WI38 (cell line): ENCODE measurements around the gene MUC2.

Experiments
- H3K4me3 ChIP-seq: 2 replicates; pipeline ENCODE4 v1.5.1; 2011; ENCODE audit warnings: low read depth, mild to moderate bottlenecking, control low read depth, low read length
- TF ChIP-seq, protein P1 (sequence below): IDR thresholded peaks from 2 replicates; pipeline ENCODE4 v1.5.1; 2012; ENCODE audit warnings: low read depth, mild to moderate bottlenecking, control low read depth, low read length

MUC2 gene

DNA sequence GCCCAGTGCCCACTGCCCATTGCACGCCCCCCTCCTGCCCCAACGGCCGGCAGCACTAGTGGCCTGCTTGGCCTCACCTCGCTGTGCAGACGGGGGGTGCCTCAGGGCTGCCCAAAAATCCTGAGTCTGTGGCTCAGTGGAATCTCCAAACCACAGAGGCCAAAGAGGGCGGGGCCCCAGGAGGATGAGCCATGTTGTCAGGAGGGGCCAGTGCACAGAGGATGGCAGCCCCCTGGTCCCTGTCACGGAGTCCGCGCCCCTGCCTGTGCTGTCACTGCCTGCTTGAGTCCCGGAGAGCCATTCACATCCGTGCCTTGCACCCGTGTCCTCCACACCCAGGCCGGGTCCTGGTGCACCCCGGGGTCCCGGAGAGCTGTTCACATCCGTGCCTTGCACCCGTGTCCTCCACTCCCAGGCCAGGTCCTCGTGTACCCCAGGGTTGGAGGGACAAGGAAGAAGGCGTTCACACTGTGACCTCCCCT, 46.7 kb downstream of the MUC2 start:
- H3K4me3 ChIP-seq = no peak overlapping the region
- TF ChIP-seq, protein P1, sequence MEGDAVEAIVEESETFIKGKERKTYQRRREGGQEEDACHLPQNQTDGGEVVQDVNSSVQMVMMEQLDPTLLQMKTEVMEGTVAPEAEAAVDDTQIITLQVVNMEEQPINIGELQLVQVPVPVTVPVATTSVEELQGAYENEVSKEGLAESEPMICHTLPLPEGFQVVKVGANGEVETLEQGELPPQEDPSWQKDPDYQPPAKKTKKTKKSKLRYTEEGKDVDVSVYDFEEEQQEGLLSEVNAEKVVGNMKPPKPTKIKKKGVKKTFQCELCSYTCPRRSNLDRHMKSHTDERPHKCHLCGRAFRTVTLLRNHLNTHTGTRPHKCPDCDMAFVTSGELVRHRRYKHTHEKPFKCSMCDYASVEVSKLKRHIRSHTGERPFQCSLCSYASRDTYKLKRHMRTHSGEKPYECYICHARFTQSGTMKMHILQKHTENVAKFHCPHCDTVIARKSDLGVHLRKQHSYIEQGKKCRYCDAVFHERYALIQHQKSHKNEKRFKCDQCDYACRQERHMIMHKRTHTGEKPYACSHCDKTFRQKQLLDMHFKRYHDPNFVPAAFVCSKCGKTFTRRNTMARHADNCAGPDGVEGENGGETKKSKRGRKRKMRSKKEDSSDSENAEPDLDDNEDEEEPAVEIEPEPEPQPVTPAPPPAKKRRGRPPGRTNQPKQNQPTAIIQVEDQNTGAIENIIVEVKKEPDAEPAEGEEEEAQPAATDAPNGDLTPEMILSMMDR = no peak

DNA sequence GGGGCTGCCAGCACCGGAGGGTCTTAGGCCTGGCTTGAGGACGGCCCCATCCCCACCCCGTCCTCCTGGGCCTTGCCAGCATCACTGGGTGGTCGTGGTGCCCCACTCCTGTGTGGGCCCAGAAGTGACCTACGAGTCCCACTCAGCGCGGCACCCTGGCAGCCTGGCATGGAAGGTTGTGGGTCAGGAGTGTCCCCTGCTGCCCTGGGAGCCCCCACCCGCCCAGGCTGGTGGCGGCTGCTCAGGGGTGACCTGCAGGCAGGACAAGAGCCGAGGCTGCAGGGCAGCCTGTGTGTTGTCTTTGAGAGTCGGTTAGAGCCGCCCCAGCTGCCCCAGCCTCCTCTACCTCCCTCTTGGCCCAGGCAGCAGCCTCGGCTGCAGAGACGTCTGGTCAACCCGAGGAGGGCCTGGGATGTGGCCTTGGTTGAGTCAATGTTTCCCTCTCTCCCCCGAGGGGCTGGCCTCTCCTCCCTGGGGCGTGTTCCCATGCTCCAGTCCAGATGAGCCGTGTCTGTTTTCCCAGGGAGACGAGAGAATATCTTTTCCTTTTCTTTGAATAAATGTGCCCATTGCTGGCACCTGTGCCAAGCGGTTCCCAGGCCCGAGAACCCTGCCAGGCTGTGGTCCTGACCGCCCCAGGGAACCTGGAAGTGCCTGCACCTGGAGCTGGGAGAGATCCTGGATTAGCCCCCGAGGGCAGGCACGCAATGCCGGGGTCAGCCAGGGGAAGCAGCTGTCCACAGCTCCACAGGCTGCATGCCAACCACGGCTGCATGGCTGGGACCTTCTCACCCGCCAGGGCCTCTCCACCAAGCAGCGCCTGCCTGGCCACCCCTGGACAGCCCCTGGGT, 47.4 kb downstream of the MUC2 start:
- no peak overlapping the region for H3K4me3 ChIP-seq
- TF ChIP-seq, protein P1 = no peak

DNA sequence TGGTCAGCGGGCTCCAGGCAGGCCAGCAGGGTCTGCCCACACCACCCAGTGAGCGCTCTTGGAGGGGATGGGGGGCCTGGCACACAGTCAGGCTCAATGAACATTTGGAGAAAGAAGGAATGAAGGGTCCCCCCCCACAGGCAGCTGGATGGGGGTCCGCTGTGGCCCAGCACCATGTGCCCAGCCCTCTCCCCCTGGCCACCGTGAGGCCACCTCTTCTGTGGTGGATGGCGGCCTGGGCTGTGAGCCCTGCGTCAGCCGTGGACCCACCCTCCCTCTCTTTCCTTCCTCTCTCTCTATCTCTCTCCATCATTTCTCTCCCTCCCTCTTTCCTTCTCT, 48.0 kb downstream of the MUC2 start:
- TF ChIP-seq, protein P1 = no peak
- no peak overlapping the region for H3K4me3 ChIP-seq

DNA sequence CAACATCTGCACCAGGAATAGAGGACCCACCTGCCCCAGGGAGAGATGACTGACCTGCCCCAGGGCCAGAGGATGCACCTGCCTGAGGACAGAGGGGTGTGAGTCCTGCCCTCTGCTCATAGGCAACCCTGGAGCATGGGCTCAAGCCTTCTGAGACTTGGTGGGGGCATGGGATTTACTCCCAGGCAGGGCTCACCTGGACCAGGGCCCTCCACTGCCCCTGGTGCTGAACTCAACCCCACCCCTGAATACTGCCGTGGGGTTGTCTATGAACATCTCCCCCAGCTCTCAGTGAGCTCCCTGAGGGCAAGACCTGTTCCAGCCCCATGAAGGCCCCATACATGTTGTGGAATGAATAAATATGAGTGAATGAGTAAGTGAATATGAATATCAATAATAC, 49.3 kb downstream of the MUC2 start:
- no peak overlapping the region for H3K4me3 ChIP-seq
- TF ChIP-seq, protein P1 = no peak
